HG03565 (cell line): ENCODE results near the gene SV2B.

Experiments used
- ATAC-seq: cut with Tn5 transposase; IDR thresholded peaks from one replicate; pipeline ENCODE4 v1.9.1; 2021; ENCODE audit warnings: mild to moderate bottlenecking, moderate library complexity; ENCODE audit not compliant: unreplicated experiment

The SV2B gene

GRCh38 chr15:91225741-91226140 is 125.7 kb downstream of the SV2B start:
- no peak for ATAC-seq

- no peak for ATAC-seq
These were observed 127.1 kb downstream of the SV2B start for GRCh38 chr15:91227117-91227516.

GRCh38 chr15:91227766-91228165 is 127.7 kb downstream of the SV2B start:
- no peak for ATAC-seq

- ATAC-seq, result no peak
These were observed 128.3 kb downstream of the SV2B start for GRCh38 chr15:91228383-91228782.

GRCh38 chr15:91228890-91229289 is 128.8 kb downstream of the SV2B start:
- ATAC-seq, result no peak

GRCh38 chr15:91231703-91232102 is 131.6 kb downstream of the SV2B start:
- ATAC-seq, result no peak

GRCh38 chr15:91234759-91235158 is 134.7 kb downstream of the SV2B start:
- no peak for ATAC-seq

DNA sequence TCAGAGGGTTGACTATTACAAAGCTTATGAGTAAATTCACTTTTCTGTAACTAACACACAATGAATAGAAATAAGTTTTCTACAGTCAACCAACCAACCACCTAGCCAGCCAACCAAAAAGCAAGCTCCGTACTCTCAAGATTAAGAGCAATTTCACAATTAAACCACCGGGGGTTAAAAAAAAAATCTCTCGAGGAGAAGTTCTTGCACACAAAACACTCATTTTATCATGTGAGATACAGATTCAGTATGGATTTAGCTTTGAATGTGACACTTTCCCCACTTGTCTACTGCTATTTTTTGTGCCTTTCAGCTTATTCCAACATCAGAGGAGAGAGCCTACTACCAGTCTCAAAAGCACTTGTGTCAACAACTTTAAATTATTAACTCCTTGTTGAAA is 135.3 kb downstream of the SV2B start:
- no peak for ATAC-seq

DNA sequence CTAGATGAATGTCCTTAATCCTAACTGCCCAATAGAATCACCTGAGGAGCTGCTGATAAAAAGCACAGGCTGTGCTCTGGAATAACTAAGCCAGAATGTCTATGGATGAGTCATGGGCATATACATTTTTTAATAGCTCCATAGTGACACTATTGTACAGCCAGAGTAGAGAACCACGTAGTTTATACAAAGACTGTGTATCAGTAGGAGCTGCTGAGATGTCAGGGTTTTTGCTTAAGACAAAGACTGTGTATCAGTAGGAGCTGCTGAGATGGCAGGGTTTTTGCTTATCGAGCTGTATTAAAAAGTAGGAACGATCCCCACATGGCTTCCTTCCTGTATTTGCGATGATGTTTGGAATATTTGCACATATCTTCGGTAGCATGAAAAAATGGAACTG is 137.4 kb downstream of the SV2B start:
- ATAC-seq, result no peak

- ATAC-seq, result no peak
These were observed 138.8 kb downstream of the SV2B start for GRCh38 chr15:91238644-91239425.

GRCh38 chr15:91243826-91244225 is 143.8 kb downstream of the SV2B start:
- no peak for ATAC-seq

GRCh38 chr15:91244919-91245318 is 144.9 kb downstream of the SV2B start:
- ATAC-seq, result no peak

GRCh38 chr15:91246998-91247397 is 146.9 kb downstream of the SV2B start:
- no peak for ATAC-seq

DNA sequence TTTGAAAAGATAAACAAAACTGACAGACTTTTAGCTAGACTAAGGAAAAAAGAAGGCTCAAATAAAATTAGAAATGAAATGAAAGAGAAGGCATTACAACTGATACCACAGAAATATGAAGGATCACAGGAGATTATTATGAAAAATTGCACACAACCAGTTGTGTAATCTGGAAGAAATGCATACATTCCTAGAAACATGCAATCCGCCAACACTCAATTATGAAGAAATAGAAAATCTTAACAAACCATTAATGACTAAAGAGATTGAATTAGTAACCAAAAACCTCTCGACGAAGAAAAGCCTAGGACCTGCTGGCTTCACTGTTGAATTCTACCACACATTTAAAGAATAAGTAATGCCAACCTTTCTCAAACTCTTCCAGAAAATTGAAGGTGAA is 149.5 kb downstream of the SV2B start:
- no peak for ATAC-seq

- ATAC-seq, result no peak
These were observed 152.3 kb downstream of the SV2B start for GRCh38 chr15:91252322-91252721.

GRCh38 chr15:91252756-91253155 is 152.7 kb downstream of the SV2B start:
- no peak for ATAC-seq

DNA sequence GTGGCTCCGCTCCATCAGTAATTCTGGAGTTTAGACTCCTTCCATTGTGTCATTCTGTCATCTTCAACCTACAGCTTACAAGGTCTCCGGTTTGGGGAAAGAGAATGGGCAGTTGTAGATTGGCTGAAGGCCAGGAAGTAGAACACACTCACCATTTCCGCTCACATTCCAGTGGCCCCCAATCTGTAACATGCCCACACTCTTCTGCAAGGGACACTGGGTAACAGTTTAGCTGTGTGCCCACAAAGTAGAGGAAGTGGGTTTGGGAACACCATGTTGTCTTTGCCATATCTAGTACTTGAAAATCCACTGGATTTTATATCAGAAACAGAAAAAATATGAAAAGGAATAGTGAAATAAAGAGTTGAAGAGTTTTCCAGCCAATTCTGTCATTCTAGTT is 153.5 kb downstream of the SV2B start:
- ATAC-seq, result no peak

DNA sequence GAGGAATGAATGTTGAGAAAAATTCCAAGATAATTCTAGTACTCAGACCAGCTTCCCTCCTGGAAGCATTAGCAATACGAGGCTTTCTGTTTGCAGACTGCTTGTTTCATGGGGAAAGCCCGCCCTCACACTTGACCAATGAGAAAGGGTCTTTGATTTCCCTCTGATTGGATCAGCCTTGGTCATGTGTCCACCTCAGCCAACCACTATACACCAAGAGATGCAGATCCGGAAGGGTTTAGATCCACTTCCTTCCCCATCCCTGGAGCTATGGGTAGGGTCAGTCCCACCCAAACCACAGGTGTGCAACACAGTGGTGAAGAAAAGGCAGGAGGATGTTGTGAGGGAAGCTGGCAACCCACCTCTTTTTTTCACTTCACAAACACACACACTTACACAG is 154.7 kb downstream of the SV2B start:
- ATAC-seq, result no peak

- no peak for ATAC-seq
These were observed 155.7 kb downstream of the SV2B start for GRCh38 chr15:91255670-91256192.

GRCh38 chr15:91257746-91258414 is 157.8 kb downstream of the SV2B start:
- no peak for ATAC-seq

GRCh38 chr15:91258415-91258759 is 158.3 kb downstream of the SV2B start:
- no peak for ATAC-seq

GRCh38 chr15:91259077-91259476 is 159.0 kb downstream of the SV2B start:
- ATAC-seq, result no peak
